AG09309 (cell line): ENCODE measurements around the gene DCTN3.

Experiments used
- DNase-seq: peaks from one replicate; pipeline ENCODE4 v3.0.0-alpha.2; 2010; ENCODE audit warnings: low read depth
- H3K4me3 ChIP-seq: 2 replicates; pipeline ENCODE4 v1.5.1; 2011; ENCODE audit warnings: mild to moderate bottlenecking, low read depth, low read length, moderate library complexity; ENCODE audit not compliant: control insufficient read depth
- CTCF ChIP-seq: IDR thresholded peaks from 2 replicates; pipeline ENCODE4 v1.5.1; 2011; ENCODE audit warnings: mild to moderate bottlenecking, low read depth, low read length, inconsistent platforms; ENCODE audit not compliant: insufficient read depth, control insufficient read depth; ENCODE audit errors: missing control alignments

The DCTN3 gene

GRCh38 chr9:34610434-34611206 is 9.7 kb downstream of the DCTN3 start:
- DNase-seq = no peak
- no peak overlapping the region for H3K4me3 ChIP-seq
- TF ChIP-seq CTCF = no peak

- no peak for DNase-seq
- no peak overlapping the region for H3K4me3 ChIP-seq
- TF ChIP-seq CTCF = no peak
Measured at GRCh38 chr9:34607331-34607730, 13.0 kb downstream of the DCTN3 start.

DNA sequence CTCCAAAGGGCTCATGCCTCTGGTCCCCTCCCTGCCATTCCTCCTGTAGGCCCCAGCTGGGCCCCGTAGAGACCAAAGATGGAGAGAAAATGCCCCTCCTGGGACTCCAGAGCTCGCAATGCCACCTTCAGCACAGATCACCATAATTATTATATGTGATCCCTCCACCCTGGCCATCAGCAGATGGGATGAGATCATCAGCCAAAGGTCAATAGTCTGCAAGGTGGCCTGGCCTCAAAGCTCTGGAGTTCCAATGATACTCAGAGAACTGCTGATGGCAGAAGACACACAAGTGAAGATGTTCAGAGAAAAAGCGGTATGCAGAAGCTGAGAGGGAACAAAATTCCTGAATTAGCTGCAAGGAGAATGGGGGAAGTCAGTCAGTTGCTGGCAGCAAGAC is 13.4 kb downstream of the DCTN3 start:
- no peak for TF ChIP-seq CTCF
- H3K4me3 ChIP-seq = no peak overlapping the region
- DNase-seq = no peak

DNA sequence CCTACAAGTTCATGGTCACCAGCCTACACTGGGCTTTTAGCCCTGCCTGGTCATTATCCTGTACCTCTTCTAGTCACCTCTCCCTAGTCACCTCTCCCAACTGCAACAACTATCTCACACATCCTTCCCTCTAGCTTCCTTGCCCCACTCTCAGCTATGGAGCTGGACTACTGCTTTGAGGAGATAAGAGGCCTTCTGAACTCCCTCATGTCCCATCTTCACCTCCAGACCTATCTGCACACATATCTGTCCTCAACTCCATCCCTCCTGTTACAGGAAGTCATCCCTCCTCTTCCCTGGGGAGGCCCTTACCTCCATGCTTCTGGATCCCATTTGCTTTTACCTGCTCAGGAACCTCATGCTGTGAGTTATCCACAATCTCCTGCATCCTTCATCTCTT is 14.1 kb downstream of the DCTN3 start:
- no peak for TF ChIP-seq CTCF
- no peak for DNase-seq
- H3K4me3 ChIP-seq = no peak overlapping the region

DNA sequence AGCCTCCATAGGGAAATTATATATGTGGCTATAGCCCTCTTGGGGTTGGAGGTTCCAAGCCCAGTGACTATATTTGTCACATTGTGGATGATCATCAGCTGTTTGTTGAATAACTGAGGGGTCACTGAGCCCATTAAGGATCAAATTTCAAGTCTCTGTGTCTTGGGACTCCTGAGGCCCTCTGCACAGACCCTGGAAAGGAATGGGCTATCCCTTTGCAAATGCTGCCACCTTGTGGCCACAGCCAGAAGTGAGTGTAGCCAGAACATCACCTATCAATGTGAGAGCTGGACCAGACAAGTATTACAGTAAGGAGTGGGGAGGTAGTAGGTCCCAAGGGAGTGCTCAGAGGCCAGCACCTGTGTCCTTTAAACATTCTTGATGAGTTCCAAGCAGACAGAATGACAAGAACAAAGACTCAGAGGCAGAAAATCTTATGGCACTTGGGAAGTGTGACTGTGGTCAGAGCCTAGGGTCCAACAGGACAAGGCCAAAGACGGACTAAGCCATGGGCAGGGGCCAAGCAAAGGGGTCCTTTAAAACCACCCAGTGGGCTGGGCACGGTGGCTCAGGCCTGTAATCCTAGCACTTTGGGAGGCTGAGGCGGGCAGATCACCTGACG is 16.6 kb downstream of the DCTN3 start:
- no peak overlapping the region for H3K4me3 ChIP-seq
- TF ChIP-seq CTCF = peak; percentile 88
- DNase-seq = no peak

DNA sequence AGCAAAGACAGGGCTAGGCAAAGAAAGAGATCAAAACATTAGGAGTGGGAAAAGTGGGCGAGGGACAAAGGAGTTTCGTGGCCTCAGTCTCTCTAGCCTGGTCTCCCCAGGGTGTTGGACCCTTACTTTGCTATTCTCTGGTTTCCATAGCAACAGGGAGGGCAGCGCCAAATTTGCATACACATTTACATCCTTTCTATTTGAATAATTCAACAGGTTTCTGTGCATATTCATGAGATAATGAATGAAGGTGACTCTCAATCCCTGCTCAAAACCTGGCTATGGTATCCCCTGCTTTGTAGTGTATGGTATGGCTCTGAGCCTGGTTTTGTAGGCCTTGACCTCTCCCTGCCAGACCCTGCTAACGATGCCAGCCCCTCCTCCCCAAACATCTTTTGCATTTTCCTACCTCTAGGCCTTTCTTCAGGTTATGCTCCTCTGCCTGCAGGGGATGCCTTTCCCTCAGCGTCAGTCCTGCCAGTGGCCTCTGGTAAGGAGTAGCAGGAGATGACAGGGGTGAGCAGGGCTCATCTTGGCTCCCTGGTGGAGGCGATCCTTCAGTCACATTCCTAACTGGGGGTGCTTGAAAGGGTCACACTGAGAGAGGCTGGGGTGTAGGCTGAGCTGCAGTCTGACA is 18.2 kb downstream of the DCTN3 start:
- no peak for TF ChIP-seq CTCF
- H3K4me3 ChIP-seq = no peak overlapping the region
- DNase-seq = no peak
